Stimulated activated CD4-positive, alpha-beta T cell treated with anti-CD3 and anti-CD28 coated beads, Interleukin-15, amount 100 ng/mL, for 24 hours (primary cell): ENCODE measurements around the gene TMC6.
"Not testable (repeated sequence)": the region's sequence is repeated elsewhere in the genome, so short reads cannot be mapped to it uniquely, and the experiment has no call there.

Source experiments
- DNase-seq: peaks from one replicate; pipeline ENCODE4 v3.0.0-alpha.2; 2020

Gene TMC6

DNA sequence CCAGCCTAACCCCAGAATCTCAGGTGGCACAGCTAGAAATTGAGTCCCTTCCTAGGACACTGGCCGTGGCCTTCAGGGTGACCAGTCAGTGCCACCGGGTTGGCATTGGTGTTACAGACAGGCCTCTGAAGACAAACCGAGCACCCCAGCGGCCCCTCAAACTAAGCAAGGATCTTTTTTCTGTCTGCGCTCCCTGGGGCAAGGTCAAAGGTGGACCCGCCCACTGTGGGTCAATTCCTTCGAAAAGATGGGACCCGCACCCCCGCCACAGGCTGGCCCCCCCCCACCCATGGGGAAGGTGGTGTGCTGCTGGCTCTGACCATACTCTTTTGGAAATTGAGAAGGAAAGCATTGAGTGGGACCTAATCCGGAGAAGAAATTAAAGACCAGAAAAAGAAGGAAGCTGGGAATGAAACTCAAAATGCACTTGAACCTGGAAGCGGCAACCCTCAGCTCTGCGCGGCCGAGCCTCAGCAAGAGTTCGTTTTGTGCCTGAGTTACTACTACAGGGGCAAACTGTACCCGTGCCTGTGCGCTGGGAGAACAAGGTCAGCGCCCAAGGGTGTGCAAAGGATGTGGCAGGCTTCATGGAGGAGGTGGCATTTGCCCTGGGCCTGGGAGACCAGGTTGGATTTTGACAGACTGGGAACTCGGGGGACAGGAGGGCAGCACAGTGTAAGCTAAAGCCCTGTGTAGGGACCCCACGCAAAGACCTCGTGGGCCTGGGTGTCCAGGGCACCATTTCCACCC, 20.4 kb downstream of the TMC6 start:
- DNase-seq, result no peak

DNA sequence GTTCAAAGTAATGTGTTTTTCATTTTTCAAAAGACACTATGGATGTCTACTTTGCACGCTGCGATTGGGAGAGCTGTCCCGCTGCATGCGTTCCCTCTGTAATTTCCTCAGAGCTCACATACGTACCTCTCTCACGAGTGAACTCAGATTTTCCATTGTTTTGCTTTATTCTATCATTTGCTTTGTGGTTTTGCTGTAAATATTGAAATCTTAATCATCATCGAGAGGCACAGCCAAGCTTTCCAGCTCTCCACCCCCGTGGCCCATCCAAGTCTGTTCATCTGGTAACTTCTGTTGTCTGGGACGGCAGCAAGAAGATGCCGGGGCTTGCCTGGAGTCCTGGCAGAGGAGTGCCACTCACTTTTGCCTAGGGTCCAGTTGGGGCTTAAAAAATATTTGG, 21.1 kb downstream of the TMC6 start:
- DNase-seq, result peak; percentile 45

- no peak for DNase-seq
These were observed 22.3 kb downstream of the TMC6 start for GRCh38 chr17:78106211-78106610.

DNA sequence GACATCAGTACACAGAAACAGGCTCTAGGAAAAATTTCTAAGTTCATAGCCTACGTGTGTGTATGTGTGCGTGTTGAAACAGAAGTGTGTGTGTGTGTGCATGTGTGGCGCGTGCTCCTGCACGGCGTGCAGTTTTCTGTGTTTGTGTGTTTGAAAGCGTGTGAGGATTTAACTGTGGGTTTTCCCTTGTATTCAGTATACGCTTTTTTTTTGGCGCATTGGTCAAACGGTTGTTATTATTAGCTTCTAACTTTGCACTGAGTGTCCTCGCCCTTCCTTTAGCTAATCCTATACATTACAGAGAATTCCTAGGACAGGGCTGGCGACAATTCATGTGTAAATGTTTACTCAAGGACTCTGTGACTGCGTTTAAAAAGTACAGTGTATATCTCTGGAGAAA, 23.0 kb downstream of the TMC6 start:
- no peak for DNase-seq

DNA sequence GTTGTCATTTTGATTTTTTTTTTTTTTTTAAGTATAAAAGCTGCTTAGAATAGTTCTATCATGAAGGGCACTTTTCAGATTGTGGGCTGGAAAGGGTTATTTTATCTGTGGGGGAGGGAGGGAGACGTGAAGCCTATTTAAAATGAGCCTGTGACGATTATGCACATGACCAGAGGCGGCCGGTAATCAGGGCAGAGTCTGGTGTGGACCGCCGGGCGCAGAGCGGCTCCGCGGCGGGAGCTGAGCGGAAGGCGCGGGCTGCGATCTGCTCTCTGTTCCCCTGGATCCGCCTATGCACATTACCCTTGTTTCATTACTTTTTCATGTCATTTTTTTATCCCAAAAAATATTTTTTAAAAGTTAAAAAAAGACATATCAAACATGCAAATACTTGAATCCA, 23.5 kb downstream of the TMC6 start:
- no peak for DNase-seq

DNA sequence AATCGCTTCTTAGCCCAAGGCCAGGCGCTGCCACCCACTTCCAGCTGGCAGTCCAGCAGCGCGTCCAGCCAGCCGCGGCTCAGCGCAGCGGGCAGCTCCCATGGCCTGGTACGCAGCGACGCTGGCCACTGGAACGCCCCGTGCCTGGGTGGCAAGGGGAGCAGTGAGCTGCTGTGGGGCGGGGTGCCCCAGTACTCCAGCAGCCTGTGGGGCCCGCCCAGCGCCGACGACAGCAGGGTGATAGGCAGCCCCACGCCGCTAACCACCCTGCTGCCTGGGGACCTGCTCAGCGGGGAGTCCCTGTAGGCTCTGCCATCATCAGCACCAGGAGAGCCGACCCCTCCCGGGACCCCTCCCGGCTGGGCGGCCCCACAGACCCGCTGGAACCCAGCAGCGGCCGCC, 24.0 kb downstream of the TMC6 start:
- no peak for DNase-seq

- DNase-seq, result no peak
These were observed 25.2 kb downstream of the TMC6 start for GRCh38 chr17:78103311-78103710.

- DNase-seq, result no peak
These were observed 27.0 kb downstream of the TMC6 start for GRCh38 chr17:78101542-78101941.

DNA sequence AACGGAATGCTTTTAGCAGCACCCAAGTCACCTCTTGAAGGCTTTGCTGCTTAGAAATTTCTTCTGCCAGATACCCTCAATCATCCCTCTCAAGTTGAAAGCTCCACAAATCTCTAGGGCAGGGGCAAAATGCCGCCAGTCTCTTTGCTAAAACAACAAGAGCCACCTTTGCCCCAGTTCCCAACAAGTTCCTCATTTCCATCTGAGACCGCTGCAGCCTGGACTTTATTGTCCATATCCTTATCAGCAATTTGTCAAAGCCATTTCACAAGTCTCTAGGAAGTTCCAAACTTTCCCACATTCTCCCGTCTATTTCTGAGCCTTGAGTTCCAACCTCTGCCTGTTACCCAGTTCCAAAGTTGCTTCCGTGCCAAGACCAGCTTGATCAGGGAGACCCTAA, 27.4 kb downstream of the TMC6 start:
- DNase-seq, result no peak

DNA sequence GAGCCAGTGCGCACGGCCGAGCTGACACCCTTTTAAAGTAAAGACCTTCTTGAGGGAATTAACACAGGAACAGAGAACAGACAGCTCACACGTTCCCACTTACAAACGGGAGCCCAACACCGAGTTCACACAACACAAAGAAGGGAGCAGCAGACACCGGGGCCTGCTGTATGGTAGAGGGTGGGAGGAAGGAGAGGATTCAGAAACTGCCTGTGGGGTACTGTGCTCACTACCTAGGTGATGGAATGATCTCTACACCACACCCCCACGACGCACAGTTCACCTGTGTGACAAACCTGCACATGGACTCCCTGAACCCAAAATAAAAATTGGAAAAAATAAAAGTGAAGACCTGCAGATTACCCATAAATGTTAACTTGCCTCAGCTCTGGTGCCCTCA, 32.5 kb downstream of the TMC6 start:
- DNase-seq, result no peak

- DNase-seq, result no peak
These were observed 33.5 kb downstream of the TMC6 start for GRCh38 chr17:78095035-78095434.

DNA sequence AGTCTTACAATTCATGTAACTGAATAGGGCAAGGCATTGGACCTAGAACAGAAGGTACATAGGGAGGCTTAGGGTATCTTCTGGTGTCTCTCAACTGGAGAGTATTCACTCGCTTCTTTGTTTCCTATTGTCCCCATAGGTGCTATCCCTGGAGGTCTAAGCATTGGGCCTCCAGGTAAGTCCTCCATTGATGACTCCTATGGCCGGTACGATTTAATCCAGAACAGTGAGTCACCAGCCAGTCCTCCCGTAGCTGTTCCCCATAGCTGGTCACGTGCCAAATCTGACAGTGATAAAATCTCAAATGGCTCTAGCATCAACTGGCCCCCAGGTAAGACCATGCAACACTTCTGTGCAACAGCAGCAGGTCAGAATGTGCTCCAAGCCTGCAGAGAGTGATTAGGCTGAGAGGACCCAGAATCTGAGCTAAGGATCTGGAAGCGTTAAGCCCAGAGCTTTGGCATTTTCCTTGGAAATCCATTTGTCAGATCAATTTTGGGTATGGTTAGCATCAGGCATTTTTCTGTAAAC, 35.7 kb downstream of the TMC6 start:
- DNase-seq, result no peak

DNA sequence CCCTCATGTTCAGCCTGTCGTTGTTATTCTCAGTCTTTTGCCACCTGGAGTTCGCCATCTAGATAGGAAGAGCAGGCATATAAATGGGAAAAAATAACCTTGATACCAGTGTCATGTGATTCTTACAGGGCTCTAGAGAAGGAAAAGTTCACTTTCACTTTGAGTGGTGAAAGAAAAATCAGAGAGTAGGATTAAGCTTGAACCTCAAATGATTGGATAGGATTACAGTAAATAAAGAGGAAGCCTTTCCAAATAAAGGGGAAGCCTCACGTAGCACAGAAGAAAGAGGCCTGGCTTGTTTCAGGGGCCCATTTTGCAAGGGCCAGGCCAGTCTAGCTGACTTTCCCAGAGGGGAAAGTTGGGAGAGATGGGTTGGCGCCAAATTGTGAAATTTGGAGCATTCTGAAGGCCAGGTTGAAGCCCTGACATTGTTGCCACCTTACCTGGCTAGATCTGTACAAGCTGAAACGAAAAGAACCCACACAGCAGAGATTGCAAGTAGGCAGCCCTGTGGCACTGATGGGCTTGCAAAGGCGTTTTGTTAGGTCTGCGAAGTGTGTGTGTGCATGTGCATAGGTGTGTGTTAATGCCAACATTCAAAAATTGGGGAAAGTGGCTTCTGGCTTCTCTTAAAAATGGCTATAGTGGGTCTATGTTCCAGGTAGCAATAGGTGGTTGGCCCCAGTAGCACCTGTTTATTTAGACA, 38.8 kb downstream of the TMC6 start:
- no peak for DNase-seq

GRCh38 chr17:78088529-78088928, 40.0 kb downstream of the TMC6 start:
- no peak for DNase-seq

DNA sequence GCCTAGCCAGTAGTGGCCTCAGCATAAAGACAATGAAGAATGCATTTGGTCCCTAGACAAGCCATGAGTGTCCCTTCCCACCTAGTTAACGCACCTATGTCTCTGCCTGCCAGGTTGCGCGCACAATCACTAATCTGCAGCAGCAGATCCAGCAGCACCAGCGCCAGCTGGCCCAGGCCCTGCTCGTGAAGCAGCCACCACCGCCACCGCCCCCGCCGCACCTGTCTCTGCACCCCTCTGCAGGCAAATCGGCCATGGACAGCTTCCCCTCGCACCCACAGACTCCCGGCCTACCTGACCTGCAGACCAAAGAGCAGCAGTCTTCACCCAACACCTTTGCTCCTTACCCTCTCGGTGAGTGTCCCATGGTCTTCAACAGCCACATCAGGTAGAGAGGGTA, 41.8 kb downstream of the TMC6 start:
- DNase-seq, result no peak

GRCh38 chr17:78082988-78083387, 45.6 kb downstream of the TMC6 start:
- DNase-seq, result no peak

- not testable (repeated sequence) for DNase-seq
These were observed 46.1 kb downstream of the TMC6 start for GRCh38 chr17:78082355-78082872.

DNA sequence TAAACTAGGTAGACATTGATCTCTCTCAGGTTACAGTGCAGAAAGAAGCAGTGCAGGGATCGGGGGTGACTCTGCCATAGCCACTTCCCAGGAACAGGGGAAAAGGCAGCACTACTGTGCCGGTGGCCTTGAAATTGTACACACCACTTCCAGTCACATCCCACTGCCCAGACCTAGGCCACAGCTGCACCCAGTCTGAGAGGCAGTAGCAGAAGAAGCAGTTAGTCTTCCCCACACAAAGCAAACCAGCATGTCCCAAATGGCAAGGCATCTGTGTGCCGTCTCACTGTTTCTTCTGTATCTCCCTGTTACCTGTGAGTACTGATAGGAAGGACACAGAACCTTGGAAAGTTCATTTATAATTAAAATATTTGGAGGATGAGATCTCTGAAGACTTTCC, 47.0 kb downstream of the TMC6 start:
- DNase-seq, result no peak

DNA sequence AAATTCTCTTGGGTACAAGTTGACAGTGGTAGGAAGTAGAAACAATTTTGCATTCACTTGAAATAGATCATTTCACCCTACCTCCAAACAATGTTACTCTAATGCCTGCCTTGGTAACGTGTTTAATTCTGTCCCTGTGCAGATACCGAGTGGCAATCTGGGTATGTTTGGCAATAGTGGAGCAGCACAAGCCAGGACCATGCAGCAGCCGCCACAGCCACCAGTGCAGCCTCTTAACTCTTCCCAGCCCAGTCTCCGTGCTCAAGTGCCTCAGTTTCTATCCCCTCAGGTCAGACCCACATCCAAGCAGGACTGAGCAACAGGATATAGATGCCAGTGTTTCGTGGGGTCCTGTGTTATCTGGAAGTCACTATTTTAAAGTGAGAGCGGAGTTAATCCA, 49.3 kb downstream of the TMC6 start:
- no peak for DNase-seq

- no peak for DNase-seq
These were observed 53.0 kb downstream of the TMC6 start for GRCh38 chr17:78075545-78075944.

DNA sequence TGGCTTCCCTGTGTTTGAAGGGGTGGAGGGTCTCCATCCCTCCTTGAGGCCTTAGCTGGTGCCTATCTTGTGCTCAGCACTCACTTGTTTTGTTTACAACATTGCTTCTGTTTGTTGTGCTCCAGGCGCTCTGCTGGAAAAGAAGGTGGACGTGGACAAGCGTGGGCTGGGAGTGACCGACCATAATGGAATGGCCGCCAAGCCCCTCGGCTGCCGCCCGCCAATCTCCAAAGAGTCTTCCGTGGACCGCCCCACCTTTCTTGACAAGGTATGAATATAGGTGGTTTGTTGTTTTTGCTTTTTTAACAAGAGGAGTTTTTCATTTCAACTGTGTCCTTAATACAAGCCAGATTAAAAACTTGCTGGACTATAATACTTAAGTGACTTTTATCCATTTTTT, 53.5 kb downstream of the TMC6 start:
- no peak for DNase-seq

GRCh38 chr17:78072961-78073360, 55.6 kb downstream of the TMC6 start:
- no peak for DNase-seq

GRCh38 chr17:78069695-78070094, 58.9 kb downstream of the TMC6 start:
- DNase-seq, result no peak

DNA sequence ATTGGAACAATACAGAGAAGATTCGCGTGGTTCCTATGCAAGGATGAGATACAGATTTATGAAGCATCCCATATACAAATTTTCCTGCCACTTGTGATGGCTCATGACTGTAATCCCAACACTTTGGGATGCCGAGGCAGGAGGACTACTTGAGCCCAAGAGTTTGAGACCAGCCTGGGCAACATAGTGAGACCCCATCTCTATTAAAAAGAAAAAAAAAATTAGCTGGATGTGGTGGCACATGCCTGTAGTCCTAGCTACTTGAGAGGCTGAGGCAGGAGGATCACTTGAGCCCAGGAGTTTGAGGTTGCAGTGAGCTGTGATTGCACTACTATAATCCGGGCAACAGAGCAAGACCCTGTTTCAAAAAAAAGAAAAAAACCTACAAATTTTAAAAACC, 61.6 kb downstream of the TMC6 start:
- not testable (repeated sequence) for DNase-seq
